GM19035 (cell line): ENCODE measurements around the gene REXO4.
"Not testable (repeated sequence)": the region's sequence is repeated elsewhere in the genome, so short reads cannot be mapped to it uniquely, and the experiment has no call there.

Source experiments
- ATAC-seq: cut with Tn5 transposase; IDR thresholded peaks from one replicate; pipeline ENCODE4 v1.9.1; 2021; ENCODE audit not compliant: unreplicated experiment

The REXO4 gene

GRCh38 chr9:133390713-133391112 is 27.1 kb downstream of the REXO4 start:
- ATAC-seq, result no peak

- no peak for ATAC-seq
Observed at GRCh38 chr9:133389562-133389961, 28.2 kb downstream of the REXO4 start.

DNA sequence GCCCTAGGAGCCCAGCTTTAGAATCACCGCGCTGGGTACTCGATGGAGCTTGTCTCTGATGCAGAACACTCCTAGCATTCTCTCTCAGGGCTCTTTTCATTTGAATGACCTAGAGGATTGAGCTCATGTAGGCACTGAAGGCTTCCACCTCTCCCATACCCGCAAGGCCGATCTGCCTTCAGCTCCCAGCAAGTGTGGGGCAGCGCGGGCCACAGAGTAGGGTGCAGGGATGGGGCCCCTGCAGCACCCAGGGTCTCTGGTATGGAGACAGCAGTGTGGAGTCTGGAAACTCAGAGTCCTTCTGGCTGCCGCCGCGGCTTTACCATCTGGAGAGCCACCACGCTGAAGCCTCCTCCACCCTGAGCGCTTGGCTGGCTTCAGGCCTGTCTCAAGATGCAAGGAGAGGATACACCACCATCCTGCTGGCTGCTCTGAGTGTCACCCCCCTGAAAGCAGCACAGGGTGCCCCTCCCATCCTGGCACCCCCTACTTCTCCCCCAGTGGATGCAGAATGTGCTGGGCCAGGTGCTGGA is 28.7 kb downstream of the REXO4 start:
- ATAC-seq, result no peak

DNA sequence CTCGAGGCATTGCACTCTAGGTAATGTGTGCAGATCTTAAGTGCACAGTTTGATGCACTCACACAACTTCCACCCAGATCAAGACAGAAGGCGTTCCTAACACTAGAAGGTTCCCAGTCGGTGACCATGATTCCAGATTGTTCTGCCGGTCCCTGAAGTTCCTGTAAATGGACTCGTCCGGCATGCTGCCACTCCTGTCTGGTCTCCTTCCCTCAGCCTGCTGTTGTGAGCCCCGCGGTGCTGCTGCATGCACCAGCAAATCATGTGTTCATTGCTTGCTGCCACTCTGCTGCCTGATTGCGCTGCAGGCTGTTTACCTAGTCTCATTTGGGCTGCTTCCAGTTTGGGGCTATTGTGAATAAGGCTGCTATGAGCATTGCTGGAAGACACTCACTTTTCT is 30.1 kb downstream of the REXO4 start:
- no peak for ATAC-seq

- no peak for ATAC-seq
Observed at GRCh38 chr9:133386338-133386737, 31.5 kb downstream of the REXO4 start.

DNA sequence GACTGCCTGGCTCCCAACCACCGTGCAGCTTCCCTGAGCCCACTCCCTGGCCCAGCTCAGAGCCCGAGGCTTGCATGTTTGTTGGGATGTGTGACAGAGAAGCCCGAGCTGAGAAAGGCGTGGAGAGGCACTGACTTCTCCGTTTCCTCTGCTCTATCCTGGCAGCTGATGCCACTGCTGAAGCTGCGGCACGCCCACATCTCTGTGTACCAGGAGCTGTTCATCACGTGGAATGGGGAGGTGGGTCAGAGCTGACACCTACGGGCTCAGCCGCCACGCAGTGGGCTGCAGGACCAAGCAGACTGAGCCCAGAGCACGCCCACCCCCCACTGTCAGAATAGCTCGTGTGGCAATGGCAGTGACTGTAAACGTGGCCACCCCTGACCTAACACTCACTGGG is 32.4 kb downstream of the REXO4 start:
- no peak for ATAC-seq

- no peak for ATAC-seq
Observed at GRCh38 chr9:133384736-133385321, 33.0 kb downstream of the REXO4 start.

GRCh38 chr9:133383438-133383837 is 34.4 kb downstream of the REXO4 start:
- no peak for ATAC-seq

- no peak for ATAC-seq
Observed at GRCh38 chr9:133382507-133383141, 35.2 kb downstream of the REXO4 start.

DNA sequence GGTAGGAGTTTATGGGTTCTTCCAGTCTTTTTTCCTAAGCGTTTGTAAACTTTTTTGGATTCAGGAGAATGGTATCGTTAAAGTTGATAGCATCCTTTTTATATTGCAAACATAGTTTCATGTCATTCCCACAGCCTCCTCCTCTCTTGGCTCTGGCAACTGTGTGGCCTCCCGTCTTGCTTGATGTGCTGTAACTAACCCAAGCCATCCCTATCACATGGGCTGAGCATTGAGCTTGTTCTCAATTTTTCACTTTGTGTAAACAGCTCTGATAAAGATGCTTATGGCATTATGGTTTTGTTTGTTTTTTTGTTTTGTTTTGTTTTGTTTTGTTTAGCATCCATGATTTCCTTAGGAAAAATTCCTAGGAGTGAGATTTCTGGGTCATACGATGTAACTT is 37.1 kb downstream of the REXO4 start:
- ATAC-seq, result no peak

DNA sequence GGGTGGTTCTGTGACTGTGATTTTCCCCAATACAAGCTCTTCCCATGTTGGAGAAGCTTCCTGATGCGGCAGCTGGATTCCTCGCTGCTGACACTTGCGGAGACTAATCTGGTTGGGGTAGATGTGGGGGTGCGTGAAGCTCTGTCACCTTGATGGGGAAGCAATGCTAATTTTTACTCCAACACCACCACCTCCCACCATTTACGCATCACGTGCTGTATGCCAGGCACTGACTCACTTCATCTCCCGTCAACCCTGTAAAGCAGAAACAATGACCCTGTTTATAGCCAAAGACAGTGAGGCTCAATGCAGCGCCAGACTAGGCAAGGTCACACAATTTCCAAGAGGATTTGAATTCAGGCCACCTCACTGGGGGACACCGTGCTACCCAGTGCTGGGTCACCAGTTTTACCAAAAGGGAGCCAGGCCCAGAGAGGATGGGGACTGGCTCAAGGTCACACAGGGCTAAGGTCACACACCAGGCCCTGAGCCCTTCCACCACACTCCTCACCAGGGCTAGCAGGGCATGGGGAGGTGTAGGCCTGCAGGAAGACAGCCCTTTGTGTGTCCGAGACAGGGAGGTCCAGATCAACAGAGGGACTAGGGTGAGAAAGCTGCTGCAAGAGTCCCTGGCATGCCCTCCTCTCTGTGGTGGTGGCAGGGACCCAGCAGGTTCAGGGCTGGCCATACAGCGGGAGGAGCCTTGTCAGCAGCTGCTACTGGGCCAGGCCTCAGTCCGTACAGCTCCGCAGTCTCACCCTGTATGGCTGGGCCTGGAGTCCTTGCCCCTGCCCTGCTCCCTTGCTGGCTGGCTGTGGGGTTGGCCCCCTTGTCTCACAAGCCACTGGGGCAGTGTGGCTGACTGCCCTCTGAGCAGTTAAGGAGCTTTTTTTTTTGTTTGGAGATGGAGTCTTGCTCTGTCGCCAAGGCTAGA is 38.4 kb downstream of the REXO4 start:
- no peak for ATAC-seq

- ATAC-seq, result no peak
Observed at GRCh38 chr9:133378408-133378962, 39.3 kb downstream of the REXO4 start.

- no peak for ATAC-seq
Observed at GRCh38 chr9:133377721-133378216, 40.0 kb downstream of the REXO4 start.

DNA sequence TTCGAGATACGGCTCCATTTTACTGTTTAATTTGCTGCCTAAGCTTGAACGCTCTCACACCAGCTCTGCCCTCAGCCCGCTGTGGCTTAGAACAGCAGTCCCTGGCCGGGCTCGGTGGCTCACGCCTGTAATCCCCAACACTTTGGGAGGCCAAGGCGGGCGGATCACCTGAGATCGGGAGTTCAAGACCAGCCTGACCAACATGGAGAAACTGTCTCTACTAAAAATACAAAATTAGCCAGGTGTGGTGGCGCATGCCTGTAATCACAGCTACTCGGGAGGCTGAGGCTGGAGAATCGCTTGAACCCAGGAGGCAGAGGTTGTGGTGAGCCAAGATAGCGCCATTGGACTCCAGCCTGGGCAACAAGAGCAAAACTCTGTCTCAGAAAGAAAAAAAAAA is 40.5 kb downstream of the REXO4 start:
- not testable (repeated sequence) for ATAC-seq

GRCh38 chr9:133375724-133376654 is 41.8 kb downstream of the REXO4 start, which contains the start of the genes STKLD1 and SURF4:
TSS of gene STKLD1 (plus strand) at chr9:133376366. CDS start at chr9:133376474, 108 bp downstream.
TSS of gene SURF4 (minus strand) at chr9:133376060. CDS start at chr9:133375969, 91 bp downstream.
- peak; percentile 89 for ATAC-seq

DNA sequence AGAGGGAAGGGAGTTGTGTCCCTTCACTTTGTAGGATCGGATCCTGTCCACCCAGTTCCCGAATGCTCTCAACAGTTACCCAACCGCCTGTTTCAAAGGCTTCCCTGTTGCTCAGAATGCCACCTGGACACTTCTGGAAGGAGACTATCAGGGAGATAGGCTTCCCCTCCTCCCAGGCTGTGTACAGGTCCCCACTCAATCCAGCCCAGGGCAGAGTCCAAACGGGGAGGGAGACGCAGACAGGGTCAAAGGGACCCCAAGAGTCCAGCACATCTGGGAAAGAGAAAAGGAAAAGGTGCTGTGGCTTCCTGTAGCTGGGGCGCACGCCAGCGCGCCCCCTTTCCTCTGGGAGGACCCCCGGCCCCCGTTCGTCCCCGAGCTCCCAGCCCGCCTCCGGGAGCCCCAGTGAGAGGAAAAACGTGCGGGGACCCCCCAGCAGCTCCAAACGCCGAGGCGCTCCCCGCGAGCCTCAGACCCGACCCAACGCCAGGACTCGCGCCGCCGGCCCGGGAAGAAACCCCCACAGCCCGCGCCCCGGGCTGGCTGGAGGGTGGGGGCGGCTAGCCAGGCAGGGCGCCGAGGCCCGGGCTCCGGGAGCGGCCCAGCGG is 42.6 kb downstream of the REXO4 start:
- peak; percentile 7 for ATAC-seq

GRCh38 chr9:133374612-133375115 is 43.1 kb downstream of the REXO4 start:
- no peak for ATAC-seq

- ATAC-seq, result no peak
Observed at GRCh38 chr9:133372144-133372543, 45.7 kb downstream of the REXO4 start.

DNA sequence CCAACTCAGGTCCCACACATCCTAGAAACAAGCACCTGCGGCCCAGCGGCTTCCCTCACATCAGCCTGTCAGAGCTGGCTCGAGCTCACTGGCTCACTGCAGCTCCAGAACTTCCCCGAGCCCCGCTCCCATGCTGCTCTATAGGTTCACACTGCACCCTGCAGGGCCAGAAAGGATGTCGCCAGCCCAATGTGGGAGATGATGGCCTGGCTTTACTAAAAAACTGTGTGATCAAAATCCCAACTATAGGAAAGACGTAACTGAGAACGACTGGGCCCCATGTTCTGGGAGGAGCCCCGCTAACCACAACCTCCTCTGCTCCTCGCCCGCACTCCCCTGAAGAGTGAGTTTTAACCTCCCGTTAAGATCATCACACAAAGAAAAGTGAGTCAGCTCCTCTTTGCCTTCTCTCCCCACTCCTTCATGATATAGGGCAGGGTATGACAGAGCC is 46.5 kb downstream of the REXO4 start:
- no peak for ATAC-seq
